ENCODE measurements around the gene PKIG. TPM values are rescaled to one million over a fixed set of nuclear protein-coding genes. Genes with fewer than 3 reads are reported as not detected.

The PKIG gene
- total and polyA plus RNA-seq, 2 of the 8 experiments (the other 6 are each of a cell fraction or from before 2014, with no cell fraction given): 26.7 to 34.3 TPM

DNA sequence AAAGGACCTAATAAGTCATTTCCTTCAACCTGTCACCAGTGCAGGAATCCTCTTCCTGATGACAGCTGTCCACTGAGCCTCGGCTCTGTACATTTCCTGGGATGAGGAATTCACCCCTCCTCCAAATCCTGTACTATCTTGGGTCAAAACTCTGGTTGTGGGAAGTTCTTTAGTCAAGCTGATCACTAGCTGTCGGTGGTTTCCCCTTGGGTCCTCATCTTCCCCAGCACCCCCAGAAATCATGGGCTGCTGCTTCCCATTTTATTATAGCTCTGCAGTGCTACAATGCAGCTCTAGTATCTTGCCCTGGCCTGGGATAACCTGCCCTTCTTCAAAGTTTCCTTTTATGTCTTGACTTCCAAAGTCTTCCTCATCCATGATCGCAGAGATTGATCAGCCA is 83.7 kb downstream of the PKIG start:
- Histone ChIP-seq H2BK5ac (ENCODE audit: low read depth, low read length) (no peak overlapping the region), H4K91ac (replicated peaks; ENCODE audit: insufficient read length, low read length) (no peak overlapping the region), H2BK20ac (ENCODE audit: low read length) (no peak overlapping the region), H2AFZ (ENCODE audit: low read length) (no peak overlapping the region), H3K79me2 (ENCODE audit: control insufficient read depth in 1 of 2, insufficient read depth in 2 of 2, low read length in 2 of 2) (no peaks in the 10 kb centered on the region), H2BK15ac (ENCODE audit: low read length) (no peak overlapping the region), H3K79me1 (ENCODE audit: low read depth, low read length) (no peaks in the 10 kb centered on the region), H2BK120ac (replicated peaks; ENCODE audit: low read depth, low read length) (no peak overlapping the region), H2AK5ac (ENCODE audit: low read depth, low read length) (no peak overlapping the region), H4K20me1 (replicated peaks in 1 of 2; ENCODE audit: control insufficient read depth in 1 of 2, insufficient read depth in 2 of 2, low read length in 2 of 2) (no peaks in the 10 kb centered on the region), H3K4ac (replicated peaks; ENCODE audit: insufficient read length, low read depth, low read length) (no peak overlapping the region), H3K27me3 (replicated peaks in 1 of 4; ENCODE audit: control insufficient read depth in 3 of 4, extremely low read depth in 1 of 4, insufficient read depth in 3 of 4, low read length in 3 of 4) (no peaks in the 10 kb centered on the region; a peak in 1 of 7 replicates), H2BK12ac (ENCODE audit: low read depth, low read length) (no peak overlapping the region), H3K14ac (ENCODE audit: insufficient read length) (no peak overlapping the region), H4K5ac (ENCODE audit: insufficient read length, low read depth, low read length) (no peak overlapping the region), H3K56ac (replicated peaks; ENCODE audit: insufficient read length, low read depth, low read length) (no peak overlapping the region), H3K9ac (replicated peaks in 1 of 4; ENCODE audit: extremely low read depth in 1 of 4, low read depth in 3 of 4, low read length in 3 of 4) (no peak overlapping the region), H3K9me3 (ENCODE audit: insufficient read depth in 2 of 2, low read depth in 1 of 2, low read length in 1 of 2) (no peaks in the 10 kb centered on the region), H3K27ac (ENCODE audit: low read depth, low read length) (no peak overlapping the region), H4K8ac (ENCODE audit: extremely low read depth, insufficient read depth, low read length) (no peak overlapping the region), H3K4me1 (replicated peaks in 1 of 4; ENCODE audit: control insufficient read depth in 3 of 4, insufficient read depth in 4 of 4, low read length in 3 of 4) (0 out of 7 replicates have a peak, but pooled peaks cover 0 to 3% (median 0%) of the 10 kb centered on the region in 4 experiments), H3K36me3 (ENCODE audit: control insufficient read depth in 2 of 4, insufficient read depth in 4 of 4, low read length in 3 of 4) (no peaks in the 10 kb centered on the region), H3K23ac (ENCODE audit: insufficient read length) (no peak overlapping the region), H3K18ac (ENCODE audit: extremely low read depth, low read length) (no peak overlapping the region), H3K23me2 (ENCODE audit: low read depth, low read length) (no peaks in the 10 kb centered on the region), H3K4me2 (ENCODE audit: insufficient read depth in 1 of 2, low read depth in 2 of 2, low read length in 2 of 2) (no peak overlapping the region), H3K4me3 (ENCODE audit: extremely low read depth in 1 of 4, insufficient read depth in 2 of 4, low read depth in 3 of 4, low read length in 4 of 4) (no peak overlapping the region)
- DNase-seq (ENCODE audit: low read depth in 1 of 2, low spot score in 2 of 2) (no peak), FAIRE-seq (no peak)
- POLR2A ChIA-PET (ENCODE audit: partially characterized antibody): no interaction called here
- 90% methylated on average over 3 of the region's 3 CpGs; no CpG with 5 or more reads in 1 of the 2 experiments for WGBS, 2 experiments (ENCODE audit: extremely low coverage in 1 of 2, insufficient coverage in 1 of 2, insufficient read length in 1 of 2, insufficient replicate concordance in 2 of 2, low coverage in 1 of 2, low lambda C conversion rate in 2 of 2, missing lambda C conversion rate in 1 of 2)
- CTCF ChIA-PET (ENCODE audit: partially characterized antibody): interaction anchor here (0.6 to 1.4 kb wide), 3 partner anchors 12 to 51 kb away, joined by 3 to 7 read pairs (median 5); no protein-coding TSS in a partner anchor
- no peak for TF ChIP-seq GABPA (IDR thresholded peaks at IDR 0.05; ENCODE audit: borderline replicate concordance, insufficient read depth, low read length)
- no peak for TF ChIP-seq RNF2 (IDR thresholded peaks at IDR 0.05; ENCODE audit: borderline replicate concordance, low read depth, low read length, missing control alignments, poor library complexity, severe bottlenecking)
- TF ChIP-seq CREB1 (IDR thresholded peaks at IDR 0.05): no peak
- no peak for TF ChIP-seq ASH2L (IDR thresholded peaks at IDR 0.05; ENCODE audit: low read length)
- TF ChIP-seq, protein P1, sequence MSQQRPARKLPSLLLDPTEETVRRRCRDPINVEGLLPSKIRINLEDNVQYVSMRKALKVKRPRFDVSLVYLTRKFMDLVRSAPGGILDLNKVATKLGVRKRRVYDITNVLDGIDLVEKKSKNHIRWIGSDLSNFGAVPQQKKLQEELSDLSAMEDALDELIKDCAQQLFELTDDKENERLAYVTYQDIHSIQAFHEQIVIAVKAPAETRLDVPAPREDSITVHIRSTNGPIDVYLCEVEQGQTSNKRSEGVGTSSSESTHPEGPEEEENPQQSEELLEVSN (IDR thresholded peaks at IDR 0.05): no peak
- TF ChIP-seq FOSL1 (IDR thresholded peaks at IDR 0.05; ENCODE audit: insufficient read depth, low read depth, low read length): no peak
- TF ChIP-seq SIN3A (conservative IDR thresholded peaks at IDR 0.05 in 1 of 2, IDR thresholded peaks at IDR 0.05 in 1 of 2; ENCODE audit: low read depth in 1 of 2, low read length in 2 of 2): no peak
- no peak for TF ChIP-seq CBX5 (IDR thresholded peaks at IDR 0.05; ENCODE audit: low read depth, low read length)
